A549 (cell line): Measurements from ENCODE around the gene PLEKHA6.

Experiments
- BHLHE40 ChIP-seq: IDR thresholded peaks from 2 replicates; pipeline ENCODE4 v1.6.1; 2012; ENCODE audit warnings: low read depth, low read length, inconsistent platforms
- CBX2 ChIP-seq: fragments of 200-600 bp; sonication (generic); IDR thresholded peaks from 2 replicates; pipeline ENCODE4 v1.6.1; 2016; ENCODE audit warnings: low read depth, mild to moderate bottlenecking, borderline replicate concordance
- CTCF ChIP-seq: fragments of >200 bp; sonication (Bioruptor Twin); formaldehyde crosslinking; IDR thresholded peaks from 3 replicates; pipeline ENCODE4 v1.5.1; 2016
- EP300 ChIP-seq, 2 experiments: fragments of >200 bp; sonication (Bioruptor Twin); formaldehyde crosslinking; IDR thresholded peaks; 2 replicates in 1 of 2; 3 replicates in 1 of 2; pipeline ENCODE4 v1.6.1; 2016 to 2017
- HMGXB4 ChIP-seq: fragments of 250-450 bp; sonication (Bioruptor Pico); IDR thresholded peaks from 2 replicates; pipeline ENCODE4 v1.5.0; 2021; ENCODE audit warnings: mild to moderate bottlenecking, moderate library complexity, borderline replicate concordance
- HOXA7 ChIP-seq: fragments of 250-450 bp; sonication (Bioruptor Pico); IDR thresholded peaks from 2 replicates; pipeline ENCODE4 v1.5.0; 2020; ENCODE audit warnings: mild to moderate bottlenecking, moderate library complexity
- KDM1A ChIP-seq: fragments of 200-600 bp; sonication (generic); IDR thresholded peaks from 2 replicates; pipeline ENCODE4 v1.6.1; 2016; ENCODE audit warnings: low read depth, mild to moderate bottlenecking
- MAX ChIP-seq: IDR thresholded peaks from 2 replicates; pipeline ENCODE4 v1.6.1; 2012
- POLR2A ChIP-seq: IDR thresholded peaks from 2 replicates; pipeline ENCODE4 v1.6.1; 2012; ENCODE audit warnings: mild to moderate bottlenecking, low read length
- RCOR1 ChIP-seq: fragments of 150-350 bp; IDR thresholded peaks from 2 replicates; pipeline ENCODE4 v1.6.1; 2014; ENCODE audit warnings: antibody characterized with exemption, low read length, low read depth
- RNF2 ChIP-seq: fragments of 200-600 bp; sonication (generic); IDR thresholded peaks from 2 replicates; pipeline ENCODE4 v1.6.1; 2016; ENCODE audit warnings: low read depth, mild to moderate bottlenecking, antibody characterized with exemption, moderate library complexity, borderline replicate concordance
- SREBF2 ChIP-seq: fragments of 450-650 bp; IDR thresholded peaks from 2 replicates; pipeline ENCODE4 v1.6.1; 2014; ENCODE audit warnings: mild to moderate bottlenecking, moderate library complexity
- TP53 ChIP-seq: fragments of 250-450 bp; sonication (Bioruptor Pico); IDR thresholded peaks from 2 replicates; pipeline ENCODE4 v1.5.0; 2021; ENCODE audit warnings: mild to moderate bottlenecking, moderate library complexity

- TF ChIP-seq MAX = peak; percentile 94
- TF ChIP-seq CTCF = peak; percentile 84
- 0 out of 2 replicates have a peak, but pooled peaks have one; percentile 50 for TF ChIP-seq TP53 (CRISPR knock-in tag)
- no peak for TF ChIP-seq POLR2A
- no peak for TF ChIP-seq SREBF2
- TF ChIP-seq BHLHE40 = no peak
- no peak for TF ChIP-seq HOXA7 (CRISPR knock-in tag)
- no peak for TF ChIP-seq EP300 (IDR thresholded peaks at IDR 0.05)
- no peak for TF ChIP-seq KDM1A
- TF ChIP-seq RNF2 = no peak
- no peak for TF ChIP-seq HMGXB4 (CRISPR knock-in tag)
- TF ChIP-seq RCOR1 = 0 out of 2 replicates have a peak, but pooled peaks have one; percentile 9
- TF ChIP-seq CBX2 = no peak
Observed at GRCh38 chr1:204213668-204214662, 145.8 kb downstream of the PLEKHA6 start, which contains the start of gene GOLT1A.
